Left ventricle myocardium superior (tissue), 1 donor: Measurements from ENCODE around the gene DOCK3. TPM values are rescaled to one million over a fixed set of nuclear protein-coding genes. Genes with fewer than 3 reads are reported as not detected.

ENCODE experiments used
- ATAC-seq: fragments of 200-7000 bp; cut with Tn5 transposase; one replicate; pipeline ENCODE4 v1.9.1; 2020; ENCODE audit warnings: mild to moderate bottlenecking, moderate library complexity
- DNase-seq: peaks from one replicate; pipeline ENCODE4 v3.0.0-alpha.2; 2020
- intact Hi-C: fragments of 100-400 bp; cut with micrococcal nuclease; formaldehyde crosslinking; loops from one replicate; pipeline ENCODE4 v1.11.0; 2022
- total RNA-seq: library from RNA; stranded (reverse); fragmentation: NEBNext Ultra II Directional; extraction: Animal tissue kit (Norgen Biotek cat#: 25700); gene quantifications from one replicate; pipeline ENCODE4 v1.2.1, GENCODE V29; 2021
- donor health status: DM: no; HTN: yes; CAD: no; lungs with severe emphysema.

The DOCK3 gene
- total RNA-seq, 1 donor from 2014 or later: 3.8 TPM

GRCh38 chr3:51328206-51328605 lies 653.5 kb downstream of the DOCK3 start:
- intact Hi-C loops: no loop called here
- DNase-seq (no peak), ATAC-seq (no peak)

GRCh38 chr3:51330046-51330445 lies 655.3 kb downstream of the DOCK3 start:
- DNase-seq (no peak), ATAC-seq (no peak)
- intact Hi-C loops: no loop called here

- ATAC-seq: no peak
- intact Hi-C loops: no loop called here
- no peak for DNase-seq
Measured at GRCh38 chr3:51332156-51332555, 657.4 kb downstream of the DOCK3 start.

- ATAC-seq: no peak
- intact Hi-C loops: no loop called here
Measured at GRCh38 chr3:51333021-51333420, 658.3 kb downstream of the DOCK3 start.

GRCh38 chr3:51336261-51336660 lies 661.5 kb downstream of the DOCK3 start:
- DNase-seq (no peak), ATAC-seq (no peak)
- intact Hi-C loops: no loop called here

More at GRCh38 chr3:51333021-51333420, 658.3 kb downstream of the DOCK3 start:
- DNase-seq: no peak

GRCh38 chr3:51337666-51338065 lies 662.9 kb downstream of the DOCK3 start:
- ATAC-seq: no peak
- intact Hi-C loops: no loop called here

GRCh38 chr3:51338632-51339031 lies 663.9 kb downstream of the DOCK3 start:
- no peak for DNase-seq
- intact Hi-C loops: no loop called here
- ATAC-seq: no peak

More at GRCh38 chr3:51337666-51338065, 662.9 kb downstream of the DOCK3 start:
- no peak for DNase-seq

GRCh38 chr3:51340013-51340829 lies 665.5 kb downstream of the DOCK3 start:
- peak; percentile 83 for ATAC-seq

GRCh38 chr3:51340989-51341636 lies 666.4 kb downstream of the DOCK3 start:
- DNase-seq: peak; percentile 38
- intact Hi-C loops: no loop called here
- peak; percentile 71 for ATAC-seq

More at GRCh38 chr3:51340013-51340829, 665.5 kb downstream of the DOCK3 start:
- no peak for DNase-seq
- intact Hi-C loops: no loop called here

GRCh38 chr3:51343918-51344687 lies 669.4 kb downstream of the DOCK3 start:
- ATAC-seq: no peak
- no peak for DNase-seq
- intact Hi-C loops: no loop called here

- intact Hi-C loops: no loop called here
- DNase-seq: no peak
Measured at GRCh38 chr3:51350751-51351150, 676.0 kb downstream of the DOCK3 start.

GRCh38 chr3:51353131-51353530 lies 678.4 kb downstream of the DOCK3 start:
- ATAC-seq: no peak
- no peak for DNase-seq
- intact Hi-C loops: no loop called here

More at GRCh38 chr3:51350751-51351150, 676.0 kb downstream of the DOCK3 start:
- ATAC-seq: no peak

- ATAC-seq (no peak), DNase-seq (no peak)
- intact Hi-C loops: no loop called here
Measured at GRCh38 chr3:51353691-51354090, 679.0 kb downstream of the DOCK3 start.

GRCh38 chr3:51354172-51354571 lies 679.4 kb downstream of the DOCK3 start:
- ATAC-seq (no peak), DNase-seq (no peak)
- intact Hi-C loops: no loop called here

- ATAC-seq: no peak
- intact Hi-C loops: no loop called here
- no peak for DNase-seq
Measured at GRCh38 chr3:51354731-51355615, 680.2 kb downstream of the DOCK3 start.

- DNase-seq: no peak
- intact Hi-C loops: no loop called here
Measured at GRCh38 chr3:51355891-51356578, 681.3 kb downstream of the DOCK3 start.

GRCh38 chr3:51357856-51358255 lies 683.1 kb downstream of the DOCK3 start:
- intact Hi-C loops: no loop called here
- DNase-seq (no peak), ATAC-seq (no peak)

More at GRCh38 chr3:51355891-51356578, 681.3 kb downstream of the DOCK3 start:
- ATAC-seq: no peak

GRCh38 chr3:51358981-51359380 lies 684.3 kb downstream of the DOCK3 start:
- DNase-seq (no peak), ATAC-seq (no peak)
- intact Hi-C loops: no loop called here
